Thoracic aorta (tissue), 2 donors: ENCODE data around the gene ERAP2. TPM values are rescaled to one million over a fixed set of nuclear protein-coding genes. Genes with fewer than 3 reads are reported as not detected.
"Not testable (repeated sequence)": the region's sequence is repeated elsewhere in the genome, so short reads cannot be mapped to it uniquely, and the experiment has no call there.

Experiments used
- ATAC-seq: fragments of 150-250 bp; one replicate; pipeline ENCODE4 v1.8.0; 2017; ENCODE audit warnings: low read depth; ENCODE audit not compliant: insufficient number of reproducible peaks, low FRiP score
- DNase-seq: peaks from one replicate; pipeline ENCODE4 v3.0.0-alpha.2; 2020; ENCODE audit warnings: low spot score
- H3K27ac ChIP-seq, 2 donors: fragments of 200-600 bp; sonication (generic); 1 replicate in 1 of 2; 2 replicates in 1 of 2; pipeline ENCODE4 v1.5.1; 2016; ENCODE audit warnings: mild to moderate bottlenecking in 2 of 2, moderate library complexity in 2 of 2
- H3K27me3 ChIP-seq: fragments of 200-600 bp; sonication (generic); replicated peaks from 2 replicates; pipeline ENCODE4 v1.6.0; 2016; ENCODE audit warnings: mild to moderate bottlenecking; ENCODE audit not compliant: insufficient read depth
- H3K36me3 ChIP-seq: fragments of 200-600 bp; sonication (generic); one replicate; pipeline ENCODE4 v1.5.1; 2016
- H3K4me1 ChIP-seq, 2 donors: fragments of 200-600 bp; sonication (generic); 1 replicate in 1 of 2; 2 replicates in 1 of 2; pipeline versions ENCODE4 v1.5.1 to v1.6.0; 2016; ENCODE audit warnings: low read depth in 2 of 2, mild to moderate bottlenecking in 1 of 2; ENCODE audit not compliant: control insufficient read depth in 1 of 2
- H3K4me3 ChIP-seq: fragments of 200-600 bp; sonication (generic); 2 replicates; pipeline ENCODE4 v1.5.1; 2016; ENCODE audit warnings: mild to moderate bottlenecking
- H3K9me3 ChIP-seq: fragments of 200-600 bp; sonication (generic); 2 replicates; pipeline ENCODE4 v1.5.1; 2016
- total RNA-seq, 2 donors: library from RNA; depleted of rRNA; stranded (reverse); fragments of >200 nt; gene quantifications; one replicate each; pipeline versions ENCODE4 v1.1.0 to v1.2.3, GENCODE V29; 2016
- TF ChIP-seq, protein P1 (sequence below): fragments of 200-600 bp; sonication (generic); IDR thresholded peaks from one replicate; pipeline ENCODE4 v1.5.1; 2019; ENCODE audit warnings: antibody characterized with exemption

Gene ERAP2
- total RNA-seq, 2 donors from 2014 or later: 15.8 to 18.3 TPM

DNA sequence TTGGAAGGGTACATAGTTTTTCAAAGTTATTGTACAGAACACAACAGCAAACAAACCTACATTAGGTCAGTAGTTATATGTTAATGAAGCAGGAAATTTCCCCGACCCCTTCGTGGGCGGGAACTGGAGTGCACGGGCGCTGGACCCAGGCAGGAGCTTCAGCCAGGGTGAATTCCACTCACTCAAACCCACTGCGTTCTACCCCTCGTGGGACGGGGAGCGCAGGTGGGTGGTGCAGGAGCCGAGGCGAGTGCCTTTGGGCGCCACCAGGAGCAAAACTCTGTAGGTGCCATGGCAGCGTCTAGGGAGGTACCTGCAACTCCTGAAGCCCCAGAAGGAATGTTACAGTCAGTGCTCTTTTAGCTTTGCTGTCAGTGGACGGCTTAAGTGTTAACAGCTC, 39.0 kb upstream of the ERAP2 start:
- Histone ChIP-seq H3K4me1 (no peaks in the 10 kb centered on the region), H3K27ac (no peak overlapping the region), H3K27me3 (no peaks in the 10 kb centered on the region), H3K36me3 (no peaks in the 10 kb centered on the region), H3K9me3 (no peaks in the 10 kb centered on the region), H3K4me3 (no peak overlapping the region)
- TF ChIP-seq, protein P1, sequence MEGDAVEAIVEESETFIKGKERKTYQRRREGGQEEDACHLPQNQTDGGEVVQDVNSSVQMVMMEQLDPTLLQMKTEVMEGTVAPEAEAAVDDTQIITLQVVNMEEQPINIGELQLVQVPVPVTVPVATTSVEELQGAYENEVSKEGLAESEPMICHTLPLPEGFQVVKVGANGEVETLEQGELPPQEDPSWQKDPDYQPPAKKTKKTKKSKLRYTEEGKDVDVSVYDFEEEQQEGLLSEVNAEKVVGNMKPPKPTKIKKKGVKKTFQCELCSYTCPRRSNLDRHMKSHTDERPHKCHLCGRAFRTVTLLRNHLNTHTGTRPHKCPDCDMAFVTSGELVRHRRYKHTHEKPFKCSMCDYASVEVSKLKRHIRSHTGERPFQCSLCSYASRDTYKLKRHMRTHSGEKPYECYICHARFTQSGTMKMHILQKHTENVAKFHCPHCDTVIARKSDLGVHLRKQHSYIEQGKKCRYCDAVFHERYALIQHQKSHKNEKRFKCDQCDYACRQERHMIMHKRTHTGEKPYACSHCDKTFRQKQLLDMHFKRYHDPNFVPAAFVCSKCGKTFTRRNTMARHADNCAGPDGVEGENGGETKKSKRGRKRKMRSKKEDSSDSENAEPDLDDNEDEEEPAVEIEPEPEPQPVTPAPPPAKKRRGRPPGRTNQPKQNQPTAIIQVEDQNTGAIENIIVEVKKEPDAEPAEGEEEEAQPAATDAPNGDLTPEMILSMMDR: no peak
- ATAC-seq (no peak), DNase-seq (no peak)

DNA sequence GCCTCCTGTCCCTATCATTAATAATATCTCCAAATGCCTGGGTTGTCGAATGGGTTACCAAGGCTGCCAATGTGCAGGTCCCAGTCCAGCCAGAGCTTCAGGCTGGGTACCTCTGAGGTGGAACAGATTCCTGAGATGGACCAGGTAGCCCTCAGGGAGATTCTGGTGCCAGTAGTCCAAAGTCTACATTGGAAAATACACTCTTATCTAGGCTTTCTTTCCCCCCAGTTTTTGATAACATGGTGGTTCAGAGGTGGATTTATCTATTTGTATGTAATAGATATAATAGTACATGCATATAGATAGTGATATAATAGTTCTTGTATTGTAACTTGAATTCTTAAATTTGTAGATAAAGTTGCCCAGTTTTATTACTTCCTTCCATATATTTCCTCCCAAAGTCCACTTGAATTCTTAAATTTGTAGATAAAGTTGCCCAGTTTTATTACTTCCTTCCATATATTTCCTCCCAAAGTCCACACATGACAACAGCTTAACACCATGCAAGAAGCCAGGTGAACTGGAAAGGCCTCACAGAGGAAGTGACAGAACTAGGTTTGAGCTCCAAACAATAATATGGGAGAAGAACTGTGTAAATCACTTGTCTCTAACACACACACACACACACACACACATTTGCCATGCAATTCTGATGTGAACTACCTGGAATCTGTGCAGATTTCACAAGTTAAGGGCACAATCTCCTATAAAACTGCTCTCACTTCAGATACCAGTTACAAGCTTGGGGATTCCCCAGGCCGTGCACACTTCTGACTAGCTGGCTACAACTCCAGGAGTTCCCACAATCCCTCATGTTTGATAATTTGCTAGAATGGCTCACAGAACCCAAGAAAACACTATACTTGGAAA, 37.9 kb upstream of the ERAP2 start:
- Histone ChIP-seq H3K4me3 (no peak overlapping the region), H3K27ac (no peak overlapping the region), H3K27me3 (no peaks in the 10 kb centered on the region), H3K36me3 (no peaks in the 10 kb centered on the region), H3K9me3 (no peaks in the 10 kb centered on the region), H3K4me1 (no peaks in the 10 kb centered on the region)
- TF ChIP-seq, protein P1: no peak
- ATAC-seq: no peak
- DNase-seq: no peak

DNA sequence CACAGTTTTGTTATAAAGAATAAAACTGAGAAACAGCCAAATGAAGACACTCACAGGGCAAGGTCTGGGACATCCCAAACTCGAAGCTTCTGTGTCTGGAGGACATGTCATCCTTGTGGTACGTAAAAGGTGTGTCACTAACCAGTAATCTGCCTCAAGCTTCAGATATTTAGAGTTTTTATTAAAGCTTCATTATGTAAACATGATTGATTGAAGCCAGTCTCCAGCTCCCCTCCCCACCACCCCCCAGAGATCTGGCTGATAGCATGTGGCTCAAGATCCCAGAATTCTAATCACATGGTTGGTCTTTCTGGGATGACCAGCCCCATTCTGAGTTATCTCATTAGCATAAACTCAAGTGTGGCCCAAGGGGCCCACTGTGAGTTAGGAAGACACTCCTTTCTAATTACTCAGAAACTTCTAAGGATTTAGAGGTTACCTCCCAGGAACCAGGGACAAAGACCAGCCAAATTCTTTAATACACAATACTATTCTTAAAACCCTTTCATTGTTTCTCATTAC, 37.2 kb upstream of the ERAP2 start:
- DNase-seq (no peak), ATAC-seq (no peak)
- Histone ChIP-seq H3K27ac (no peak overlapping the region), H3K36me3 (no peaks in the 10 kb centered on the region), H3K27me3 (no peaks in the 10 kb centered on the region), H3K4me3 (no peak overlapping the region), H3K4me1 (no peaks in the 10 kb centered on the region), H3K9me3 (no peaks in the 10 kb centered on the region)
- TF ChIP-seq, protein P1: no peak

DNA sequence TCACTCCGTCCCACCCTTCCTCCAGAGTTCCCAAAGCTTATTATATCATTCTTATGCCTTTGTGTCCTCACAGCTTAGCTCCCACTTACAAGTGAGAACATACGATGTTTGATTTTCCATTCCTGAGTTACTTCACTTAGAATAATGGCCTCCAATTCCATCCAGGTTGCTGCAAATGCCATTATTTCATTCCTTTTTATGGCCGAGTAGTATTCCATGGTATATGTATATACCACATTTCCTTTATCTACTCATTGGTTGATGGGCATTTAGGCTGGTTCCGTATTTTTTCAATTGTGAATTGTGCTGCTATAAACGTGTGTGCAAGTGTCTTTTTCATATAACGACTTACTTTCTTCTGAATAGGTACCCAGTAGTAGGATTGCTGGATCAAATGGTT, 34.4 kb upstream of the ERAP2 start:
- not testable (repeated sequence) for H3K36me3 ChIP-seq, ATAC-seq, DNase-seq

DNA sequence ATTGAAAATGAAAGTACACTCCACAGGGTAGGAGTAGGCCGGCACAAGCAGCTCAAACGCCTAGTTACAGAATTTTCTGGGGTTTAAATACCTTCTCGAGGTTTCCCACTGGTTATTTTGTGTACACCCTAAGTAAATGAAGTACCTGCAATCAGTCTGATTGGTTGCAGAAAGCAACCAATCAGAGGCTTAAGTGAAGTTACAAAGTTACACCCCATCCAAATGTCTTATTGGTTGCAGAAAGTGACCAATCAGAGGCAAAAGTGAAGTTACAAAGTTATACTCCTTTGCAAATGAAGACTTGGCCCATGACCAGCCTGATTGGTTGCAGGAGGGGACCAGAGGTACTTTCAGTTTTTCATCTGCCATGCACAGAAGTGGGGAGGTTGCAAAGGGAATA, 33.2 kb upstream of the ERAP2 start:
- H3K9me3 ChIP-seq: no peaks in the 10 kb centered on the region
- TF ChIP-seq, protein P1: no peak
- no peaks in the 10 kb centered on the region for H3K27me3 ChIP-seq
- H3K4me1 ChIP-seq: no peaks in the 10 kb centered on the region
- ATAC-seq: no peak
- no peak for DNase-seq
- H3K36me3 ChIP-seq: no peaks in the 10 kb centered on the region
- no peak overlapping the region for H3K27ac ChIP-seq
- H3K4me3 ChIP-seq: no peak overlapping the region

More for the DNA sequence above, 34.4 kb upstream of the ERAP2 start:
- H3K27me3 ChIP-seq, H3K4me3 ChIP-seq, H3K4me1 ChIP-seq, H3K9me3 ChIP-seq, H3K27ac ChIP-seq: not testable (repeated sequence)
